GM21381 (cell line): ENCODE measurements around the gene GYPE.
"Not testable (repeated sequence)": the region's sequence is repeated elsewhere in the genome, so short reads cannot be mapped to it uniquely, and the experiment has no call there.

Source experiments
- ATAC-seq: cut with Tn5 transposase; IDR thresholded peaks from one replicate; pipeline ENCODE4 v1.9.1; 2021; ENCODE audit warnings: mild to moderate bottlenecking, moderate library complexity; ENCODE audit not compliant: unreplicated experiment

GYPE gene

DNA sequence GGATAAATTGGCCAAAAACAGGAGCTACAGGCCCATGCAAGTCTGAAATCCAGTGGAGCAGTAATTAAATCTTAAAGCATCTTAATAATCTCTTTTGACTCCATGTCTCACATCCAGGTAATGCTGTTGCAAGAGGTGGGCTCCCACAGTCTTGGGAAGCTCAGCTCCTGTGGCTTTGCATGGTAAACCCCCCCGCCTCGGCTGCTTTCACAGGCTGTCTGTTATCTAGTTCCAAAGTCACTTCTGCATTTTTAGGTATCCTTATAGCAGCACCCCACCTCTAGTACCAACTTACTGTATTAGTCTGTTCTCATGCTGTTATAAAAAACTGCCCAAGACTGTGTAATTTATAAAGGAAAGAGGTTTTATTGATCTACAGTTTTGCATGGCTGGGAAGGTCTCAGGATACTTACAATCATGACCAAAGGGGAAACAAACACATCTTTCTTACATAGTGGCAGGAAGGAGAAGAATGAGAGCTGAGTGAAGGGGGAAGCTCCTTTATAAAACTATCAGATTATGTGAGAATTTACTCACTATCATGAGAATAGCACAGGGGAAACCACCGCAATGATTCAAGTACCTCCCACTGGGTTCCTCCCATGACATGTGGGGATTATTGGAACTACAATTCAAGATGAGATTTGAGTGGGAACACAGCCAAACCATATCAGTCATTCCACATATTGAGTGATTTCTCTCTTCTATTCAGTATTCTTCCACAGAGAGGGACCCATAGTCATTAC, 34.7 kb downstream of the GYPE start:
- not testable (repeated sequence) for ATAC-seq

DNA sequence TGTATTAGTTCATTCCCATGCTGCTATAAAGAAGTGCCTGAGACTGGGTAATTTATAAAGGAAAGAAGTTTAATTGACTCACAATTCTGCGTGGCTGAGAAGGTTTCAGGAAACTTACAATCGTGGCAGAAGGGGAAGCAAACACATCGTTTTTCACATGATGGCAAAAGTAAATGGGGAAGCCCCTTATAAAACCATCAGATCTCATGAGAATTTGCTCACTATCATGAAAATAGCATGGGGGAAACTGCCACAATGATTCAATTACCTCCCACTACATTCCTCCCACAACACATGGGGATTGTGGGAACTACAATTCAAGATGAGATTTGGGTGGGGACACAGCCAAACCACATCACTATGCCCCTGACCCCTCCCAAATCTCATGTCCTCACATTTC, 35.4 kb downstream of the GYPE start:
- ATAC-seq: not testable (repeated sequence)

DNA sequence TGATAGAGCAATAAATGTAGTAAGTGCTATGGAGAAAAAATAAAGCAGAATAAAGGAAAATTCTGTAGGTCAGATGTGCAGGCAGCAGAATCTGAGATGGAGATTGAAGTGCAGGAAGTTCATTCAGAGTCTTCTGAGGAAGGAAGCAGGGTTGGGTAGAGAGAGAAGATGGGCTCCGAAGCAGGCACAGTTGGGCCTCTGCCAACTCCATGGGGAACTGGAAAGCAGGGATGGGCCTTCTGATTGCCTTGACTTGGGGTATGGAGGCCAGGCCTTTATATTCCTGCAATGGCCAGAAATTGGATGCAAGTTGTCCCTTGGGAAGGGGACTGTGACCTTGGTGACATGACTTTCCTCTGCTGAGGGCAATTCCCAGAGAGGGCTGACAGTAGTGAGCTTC, 42.6 kb downstream of the GYPE start:
- ATAC-seq: not testable (repeated sequence)

DNA sequence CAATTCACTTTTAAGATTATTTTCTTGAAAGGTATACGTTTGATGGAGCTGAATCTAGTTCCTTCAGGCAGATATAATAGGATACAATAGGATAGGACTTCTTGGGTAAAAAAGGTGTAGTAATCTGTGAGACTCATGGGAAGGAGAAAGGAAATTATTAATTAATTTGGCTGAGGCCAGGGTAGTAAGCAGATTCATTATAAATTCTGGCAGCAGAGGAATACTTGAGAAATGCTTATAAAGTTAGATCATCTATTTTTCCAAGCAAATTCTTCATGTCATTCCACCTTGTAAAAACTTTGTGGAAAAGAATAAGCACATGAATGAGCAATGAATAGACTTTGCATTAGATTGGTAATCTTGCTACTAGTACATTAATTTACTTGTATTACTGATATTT, 46.9 kb downstream of the GYPE start:
- ATAC-seq: no peak

DNA sequence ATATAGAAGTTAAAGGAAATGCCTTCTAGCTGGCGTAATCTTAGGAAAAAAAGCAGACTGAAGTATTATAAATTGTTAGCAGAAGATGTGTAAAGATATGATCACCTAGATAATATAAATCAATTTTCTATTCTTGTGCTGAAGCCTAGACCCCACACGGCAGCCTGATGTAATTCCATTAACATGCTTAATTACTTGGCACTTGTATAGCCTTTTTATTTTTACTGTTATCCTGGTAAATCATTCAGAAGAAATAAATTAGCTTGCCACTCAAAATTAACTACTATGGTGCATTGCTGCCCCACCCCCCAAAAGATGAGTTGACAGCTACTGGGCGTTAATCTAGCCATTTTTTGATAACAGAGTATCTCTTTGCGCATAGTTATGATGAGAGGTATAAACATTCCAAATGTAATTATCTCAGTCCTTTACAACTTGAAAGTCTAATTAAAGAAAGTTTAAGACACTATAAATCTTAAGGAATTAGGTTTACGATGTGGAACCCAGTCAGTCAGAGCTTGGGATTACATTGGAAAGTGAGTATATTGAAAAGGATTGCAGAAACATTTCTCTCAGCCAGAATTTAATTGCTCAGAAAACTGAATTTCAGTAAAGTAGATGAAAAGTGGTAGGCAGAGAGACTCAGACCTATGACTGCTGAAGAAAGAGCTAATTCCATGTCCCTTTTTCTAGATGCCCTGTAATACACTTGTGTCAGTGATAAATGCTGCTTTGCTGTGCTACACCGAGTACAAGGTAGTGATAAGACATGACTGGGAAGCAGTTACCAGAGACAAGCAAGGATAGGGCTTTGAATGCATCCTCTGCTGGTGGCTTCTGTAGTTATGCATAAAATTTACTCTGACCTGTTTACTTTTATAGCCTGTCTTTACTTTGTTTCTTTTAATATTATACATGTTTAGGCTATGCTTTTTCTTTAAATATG, 47.7 kb downstream of the GYPE start:
- ATAC-seq: not testable (repeated sequence)

DNA sequence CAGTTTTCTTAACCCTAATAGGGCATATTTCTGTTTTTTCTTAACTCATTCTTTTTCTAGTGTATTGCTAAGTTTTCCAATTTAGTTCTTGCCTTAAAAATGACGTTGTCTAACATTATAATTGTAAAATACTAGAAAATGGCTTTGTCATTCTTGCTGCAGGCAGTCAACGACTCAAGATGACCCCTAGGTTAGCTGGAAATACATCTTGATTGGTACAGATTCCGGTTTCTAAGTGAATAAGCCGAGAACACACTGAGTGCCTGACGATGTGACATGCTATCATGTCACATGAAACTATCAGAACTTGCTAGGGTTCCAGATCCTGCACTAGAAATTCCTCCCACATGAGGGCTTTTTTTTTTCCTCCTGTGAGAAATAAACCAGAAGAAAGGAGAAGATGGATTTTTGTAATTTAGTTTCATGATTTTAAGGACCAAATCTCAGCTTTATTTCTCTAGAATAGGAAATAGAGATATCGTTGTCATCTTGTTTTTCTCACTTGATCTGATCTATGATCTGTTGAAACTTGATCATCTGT, 49.3 kb downstream of the GYPE start:
- ATAC-seq: not testable (repeated sequence)

DNA sequence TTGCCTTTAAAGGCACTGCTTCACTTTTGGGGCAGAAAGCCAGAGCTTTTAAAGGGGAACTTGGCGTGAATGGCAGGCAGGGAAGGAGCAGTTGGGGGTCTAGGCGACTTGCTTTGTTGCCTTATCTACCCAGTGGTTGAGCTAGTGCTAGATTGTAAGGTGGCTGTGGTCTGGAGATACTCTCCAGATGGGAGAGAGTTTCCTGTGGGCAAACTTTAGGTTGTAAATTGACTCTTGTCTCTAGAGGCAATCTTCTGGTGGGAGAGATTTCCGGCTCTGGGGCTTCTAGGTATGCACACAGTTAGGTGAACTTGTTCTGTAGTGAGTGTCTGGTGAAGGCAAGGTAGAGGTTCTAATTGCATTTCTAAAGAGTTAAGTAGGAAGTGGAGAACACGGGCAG, 50.7 kb downstream of the GYPE start:
- not testable (repeated sequence) for ATAC-seq

DNA sequence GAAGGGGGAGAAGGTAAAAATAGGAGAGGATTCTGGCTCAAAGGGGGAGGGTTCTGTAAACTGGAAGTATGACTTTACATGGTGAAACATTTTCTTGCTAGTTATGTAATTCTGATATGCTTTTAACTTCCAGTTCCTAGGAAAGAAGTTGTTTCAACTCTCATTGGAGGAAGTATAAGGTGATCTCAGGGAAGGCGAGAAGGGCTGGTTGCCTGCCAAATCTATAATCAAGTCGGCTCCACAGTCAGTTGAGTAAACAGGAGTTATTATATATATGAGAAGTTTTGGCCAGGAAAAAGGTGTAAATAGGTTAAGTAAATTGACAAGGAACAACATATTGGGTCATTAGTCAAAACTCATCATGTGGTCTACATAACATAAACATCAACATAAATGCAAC, 56.1 kb downstream of the GYPE start:
- not testable (repeated sequence) for ATAC-seq

DNA sequence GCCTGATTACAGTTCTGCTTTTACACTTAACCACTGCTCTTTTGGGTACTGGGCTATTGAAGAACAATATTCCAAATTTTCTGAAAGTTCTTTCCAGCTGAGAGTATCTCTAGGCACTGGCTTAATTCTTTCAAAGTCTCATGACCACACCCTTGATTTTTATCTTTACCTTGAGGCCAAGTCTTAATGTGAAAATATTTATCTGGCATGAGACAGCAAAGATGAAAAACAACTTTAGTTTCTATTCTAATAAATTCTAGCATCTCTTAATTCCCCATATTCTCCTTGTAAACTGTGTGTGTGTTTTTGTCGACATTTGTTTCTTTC, 61.9 kb downstream of the GYPE start:
- not testable (repeated sequence) for ATAC-seq

DNA sequence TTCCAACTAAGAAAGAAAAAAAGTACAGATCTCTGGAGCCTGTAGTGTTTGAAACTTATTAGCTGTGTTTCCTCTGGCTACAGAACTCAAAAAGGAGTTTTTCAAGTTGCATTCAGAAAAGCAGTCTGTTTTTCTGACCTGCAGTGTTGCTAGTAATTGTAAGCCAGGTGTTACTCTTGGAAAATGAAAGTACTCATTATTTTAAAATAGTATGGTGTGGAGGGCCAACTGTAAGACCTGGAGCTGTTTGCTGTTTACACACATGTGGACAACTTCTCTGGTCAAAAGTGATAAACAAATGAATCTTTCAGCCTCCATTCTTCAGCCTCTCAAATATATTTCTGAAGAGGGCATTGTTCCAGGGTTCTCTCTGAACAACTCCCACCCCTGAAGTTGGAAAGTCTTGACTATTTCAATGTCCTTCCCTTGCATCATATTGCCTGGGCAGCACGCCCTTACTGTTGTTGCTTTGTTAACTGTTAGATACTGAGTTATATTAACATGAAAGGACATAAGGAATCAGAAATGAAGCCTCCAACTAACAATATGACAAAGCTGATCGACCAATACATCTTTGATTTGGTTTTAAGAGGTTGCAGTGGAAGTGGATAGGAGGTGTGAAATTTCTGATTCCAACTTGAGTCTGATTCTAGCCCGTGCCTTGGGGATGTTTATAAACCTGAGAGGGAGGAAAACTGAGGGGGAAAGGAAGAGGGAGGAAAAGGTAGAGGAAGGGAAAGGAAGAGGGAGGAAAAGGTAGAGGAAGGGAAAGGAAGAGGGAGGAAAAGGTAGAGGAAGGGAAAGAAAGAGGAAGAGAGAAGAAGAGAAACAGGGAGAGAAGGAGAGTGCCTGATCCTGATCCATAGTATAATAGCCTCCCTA, 62.5 kb downstream of the GYPE start:
- not testable (repeated sequence) for ATAC-seq

DNA sequence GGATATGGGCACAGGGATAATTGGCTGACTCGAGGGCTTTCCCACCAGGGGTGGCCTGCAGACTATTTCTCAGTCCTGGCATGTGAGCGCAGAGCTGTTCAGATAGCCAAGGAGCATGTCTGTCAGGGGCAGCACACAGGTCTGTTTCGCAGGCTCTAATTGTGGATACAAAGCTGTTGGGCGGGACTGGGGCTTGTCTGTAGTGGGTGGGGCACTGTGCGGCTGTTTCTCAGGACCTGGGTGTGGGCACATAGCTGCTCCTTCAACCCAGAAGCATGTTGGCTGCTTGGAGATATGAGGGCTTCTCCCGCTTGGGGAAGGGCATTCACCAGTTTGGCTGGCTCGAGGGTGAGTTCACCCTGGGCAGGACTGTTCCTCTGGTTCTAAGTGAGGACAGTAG, 65.9 kb downstream of the GYPE start:
- ATAC-seq: not testable (repeated sequence)

DNA sequence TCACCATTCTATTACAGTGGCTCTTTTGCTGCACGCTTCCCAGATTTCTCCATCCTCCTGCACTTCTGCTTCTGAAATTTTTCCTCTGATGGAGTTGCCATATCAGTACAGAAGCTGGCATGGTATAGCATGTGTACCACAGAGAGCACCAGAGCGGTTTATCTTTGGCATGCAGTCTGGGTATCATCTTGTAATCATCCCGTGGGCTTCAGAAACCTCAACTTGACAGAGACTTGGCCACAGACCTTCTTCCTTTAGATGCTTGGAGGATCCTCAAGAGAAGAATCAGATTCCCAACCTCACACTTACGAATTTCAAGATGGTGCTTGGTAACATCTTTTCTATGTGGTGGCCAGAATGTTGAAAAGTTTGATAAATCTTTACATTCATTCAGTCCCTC, 71.2 kb downstream of the GYPE start:
- ATAC-seq: not testable (repeated sequence)

DNA sequence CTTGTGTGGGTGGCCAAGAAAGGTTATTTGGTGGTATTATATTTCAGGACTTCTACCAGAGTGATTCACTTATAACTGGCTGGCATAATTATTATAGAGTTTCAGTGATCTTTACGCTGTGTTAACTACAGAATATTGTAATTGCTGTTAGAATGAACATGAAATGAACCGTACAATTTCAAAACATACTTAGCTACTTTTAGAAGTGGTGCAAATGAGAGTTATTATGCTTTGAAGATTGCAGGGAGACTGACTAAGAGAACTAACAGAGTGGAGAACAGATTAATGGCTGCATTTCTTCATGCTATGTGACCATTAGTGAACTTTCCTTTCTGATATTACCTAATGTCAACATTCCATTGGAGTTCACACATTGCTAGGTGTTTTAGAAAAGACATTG, 71.7 kb downstream of the GYPE start:
- ATAC-seq: not testable (repeated sequence)

DNA sequence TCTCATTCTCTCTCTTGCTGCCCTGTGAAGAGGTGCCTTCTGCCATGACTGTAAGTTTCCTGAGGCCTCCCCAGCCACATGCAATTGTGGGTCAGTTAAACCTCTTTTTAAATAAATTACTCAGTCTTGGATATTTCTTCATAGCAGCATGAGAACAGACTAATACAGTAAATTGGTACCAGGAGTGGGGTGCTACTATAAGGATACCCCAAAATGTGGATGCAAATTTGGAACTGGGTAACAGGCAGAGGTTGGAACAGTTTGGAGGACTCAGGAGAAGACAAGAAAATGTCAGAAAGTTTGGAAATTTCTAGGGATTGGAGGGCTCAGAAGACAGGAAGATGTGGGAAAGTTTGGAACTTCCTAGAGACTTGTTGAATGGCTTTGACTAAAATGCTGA, 74.8 kb downstream of the GYPE start:
- not testable (repeated sequence) for ATAC-seq

DNA sequence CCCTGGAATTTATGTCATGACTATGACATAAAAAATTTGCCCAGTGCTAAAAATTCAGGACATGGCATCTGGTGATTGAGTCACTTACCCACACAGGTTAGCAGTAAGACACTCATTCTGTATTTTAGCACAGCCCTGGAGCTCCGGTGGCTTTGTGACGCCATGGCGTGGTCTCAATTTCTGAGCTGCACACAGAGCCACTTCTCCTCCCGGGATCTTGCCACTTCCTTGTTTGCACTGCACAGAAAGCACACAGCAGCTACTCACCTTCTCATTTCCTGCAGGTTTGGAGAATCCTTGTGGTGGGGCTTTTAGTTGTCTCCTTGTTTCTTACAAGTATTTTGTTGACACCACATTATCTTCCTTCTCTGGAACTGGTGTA, 76.1 kb downstream of the GYPE start:
- not testable (repeated sequence) for ATAC-seq
